DOHH2 (cell line): Measurements from ENCODE around the gene XPC.

ENCODE experiments used
- CTCF ChIP-seq: fragments of 200-600 bp; sonication (generic); IDR thresholded peaks from one replicate; pipeline ENCODE4 v1.5.1; 2014; ENCODE audit warnings: antibody characterized with exemption, mild to moderate bottlenecking, low read depth, low read length; ENCODE audit not compliant: poor library complexity, severe bottlenecking
- EZH2phosphoT487 ChIP-seq: fragments of 200-600 bp; sonication (generic); IDR thresholded peaks from 2 replicates; pipeline ENCODE4 v1.6.1; 2017; ENCODE audit warnings: borderline replicate concordance, mild to moderate bottlenecking, antibody characterized with exemption, low read length, moderate library complexity, mixed read lengths

GRCh38 chr3:14201940-14202684 lies 23.7 kb upstream of the XPC start:
- TF ChIP-seq CTCF (no peak), EZH2phosphoT487 (no peak)
